Activated CD8-positive, alpha-beta T cell treated with anti-CD3 and anti-CD28 coated beads for 36 hours (primary cell): ENCODE data around the gene RNF5. TPM values are rescaled to one million over a fixed set of nuclear protein-coding genes. Genes with fewer than 3 reads are reported as not detected.

Experiments
- ATAC-seq: fragments of 200-7000 bp; cut with Tn5 transposase; one replicate; pipeline ENCODE4 v1.10.0; 2021; ENCODE audit warnings: mild to moderate bottlenecking, moderate library complexity
- CTCF ChIA-PET: fragments of 350-600 bp; sonication (Branson Sonifier 250); formaldehyde crosslinking; loops from one replicate; lab custom pipeline; 2021; ENCODE audit warnings: antibody characterized with exemption; lab: Charles Lee
- POLR2A ChIA-PET: fragments of 350-600 bp; sonication (Branson Sonifier 250); formaldehyde crosslinking; loops from one replicate; lab custom pipeline; 2021; ENCODE audit warnings: antibody characterized with exemption; lab: Charles Lee
- DNase-seq: peaks from one replicate; pipeline ENCODE4 v3.0.0-alpha.2; 2020
- H3K27ac Mint-ChIP-seq: one replicate; pipeline ENCODE4 v1.8.0; 2021; ENCODE audit warnings: mild to moderate bottlenecking, mixed read lengths
- H3K27me3 Mint-ChIP-seq: one replicate; pipeline ENCODE4 v1.8.0; 2021; ENCODE audit warnings: mixed read lengths
- H3K36me3 Mint-ChIP-seq: one replicate; pipeline ENCODE4 v1.8.0; 2021; ENCODE audit warnings: low read depth, mixed read lengths
- H3K4me1 Mint-ChIP-seq: one replicate; pipeline ENCODE4 v1.8.0; 2021; ENCODE audit warnings: low read depth, mixed read lengths
- H3K4me3 Mint-ChIP-seq: one replicate; pipeline ENCODE4 v1.8.0; 2021; ENCODE audit warnings: mild to moderate bottlenecking, moderate library complexity, mixed read lengths
- H3K9me3 Mint-ChIP-seq: one replicate; pipeline ENCODE4 v1.8.0; 2021; ENCODE audit warnings: mixed read lengths
- CTCF ChIP-seq: fragments of 200-600 bp; IDR thresholded peaks from one replicate; pipeline ENCODE4 v1.8.0; 2022; ENCODE audit warnings: antibody characterized with exemption, mild to moderate bottlenecking
- intact Hi-C: fragments of 100-400 bp; cut with micrococcal nuclease; formaldehyde crosslinking; loops from one replicate; pipeline ENCODE4 v1.10.0; 2022
- total RNA-seq, 2 experiments: library from RNA; stranded (reverse); gene quantifications; one replicate each; pipeline ENCODE4 v1.2.3, GENCODE V29; 2021

The RNF5 gene
- total RNA-seq, 2 experiments from 2014 or later: 55.4 to 57.9 TPM

- Mint-ChIP-seq H3K9me3 (no peaks in the 10 kb centered on the region), H3K4me1 (peaks cover 61% of the 10 kb centered on the region), H3K27me3 (no peaks in the 10 kb centered on the region), H3K27ac (peak within 1 kb of the TSS; percentile 96), H3K36me3 (peaks cover 20% of the 10 kb centered on the region), H3K4me3 (peak within 1 kb of the TSS; percentile 94)
- no peak for TF ChIP-seq CTCF
- CTCF ChIA-PET: interaction anchor here (0.8 to 1.0 kb wide), 3 partner anchors 20 to 57 kb away, joined by 3 read pairs; no protein-coding TSS in a partner anchor
- POLR2A ChIA-PET: interaction anchor here (1.2 to 6.5 kb wide), 3 partner anchors 14 to 84 kb away, joined by 4 to 72 read pairs (median 13); partner anchors contain the start of genes GPSM3 and PBX2
- ATAC-seq (peak; percentile 57), DNase-seq (peak; percentile 98)
- intact Hi-C loops: no loop called here
These were observed 2.3 kb upstream of the RNF5 start, which contains the start of gene AGPAT1 for GRCh38 chr6:32175711-32176475. TSS of gene AGPAT1 (minus strand) at chr6:32176084. CDS start at chr6:32171496, 4,588 bp downstream.

GRCh38 chr6:32176476-32177182, 1.6 kb upstream of the RNF5 start:
- DNase-seq (no peak), ATAC-seq (no peak)
- Mint-ChIP-seq H3K27ac (peak overlapping the region; percentile 96), H3K4me3 (peak overlapping the region; percentile 94), H3K27me3 (no peaks in the 10 kb centered on the region), H3K4me1 (peaks cover 63% of the 10 kb centered on the region), H3K9me3 (no peaks in the 10 kb centered on the region), H3K36me3 (peaks cover 23% of the 10 kb centered on the region)
- intact Hi-C loops: no loop called here
- TF ChIP-seq CTCF: no peak
- ChIA-PET CTCF (interaction anchor here (0.8 to 1.0 kb wide), 4 partner anchors 19 to 58 kb away, joined by 3 read pairs; no protein-coding TSS in a partner anchor), POLR2A (interaction anchor here (1.0 to 6.5 kb wide), 4 partner anchors 9 to 85 kb away, joined by 3 to 72 read pairs (median 8); partner anchors contain the start of genes GPSM3 and PBX2)

GRCh38 chr6:32177183-32177787, 920 bp upstream of the RNF5 start:
- peak; percentile 57 for DNase-seq
- Mint-ChIP-seq H3K27ac (peak overlapping the region; percentile 96), H3K36me3 (peaks cover 27% of the 10 kb centered on the region), H3K4me1 (peaks cover 66% of the 10 kb centered on the region), H3K9me3 (no peaks in the 10 kb centered on the region), H3K27me3 (no peaks in the 10 kb centered on the region), H3K4me3 (peak overlapping the region; percentile 94)
- TF ChIP-seq CTCF: no peak
- POLR2A ChIA-PET: interaction anchor here (1.0 to 6.5 kb wide), 5 partner anchors 10 to 669 kb away, joined by 3 to 72 read pairs (median 4); partner anchors contain the start of genes GPSM3 and PBX2
- ATAC-seq: no peak
- intact Hi-C loops: no loop called here
- CTCF ChIA-PET: interaction anchor here (0.8 to 1.0 kb wide), 2 partner anchors 18 to 23 kb away, joined by 3 read pairs; no protein-coding TSS in a partner anchor

GRCh38 chr6:32178547-32179440, 589 bp downstream of the RNF5 start:
- TF ChIP-seq CTCF: no peak
- POLR2A ChIA-PET: interaction anchor here (0.9 to 6.5 kb wide), 6 partner anchors 11 to 50 kb away, joined by 3 to 72 read pairs (median 6); partner anchors contain the start of genes ATF6B, FKBPL, GPSM3 and PBX2
- intact Hi-C loops: loop anchor here (2.0 kb wide), 1 partner anchor 16 kb away; no protein-coding TSS in a partner anchor
- H3K27ac Mint-ChIP-seq: peak overlapping the region; percentile 96
- H3K4me1 Mint-ChIP-seq: peaks cover 62% of the 10 kb centered on the region
- H3K4me3 Mint-ChIP-seq: peak overlapping the region; percentile 94
- H3K9me3 Mint-ChIP-seq: no peaks in the 10 kb centered on the region
- H3K27me3 Mint-ChIP-seq: no peaks in the 10 kb centered on the region
- CTCF ChIA-PET: interaction anchor here (0.8 to 1.7 kb wide), 5 partner anchors 14 to 60 kb away, joined by 3 to 6 read pairs (median 4); no protein-coding TSS in a partner anchor
- DNase-seq (no peak), ATAC-seq (no peak)
- peaks cover 34% of the 10 kb centered on the region for H3K36me3 Mint-ChIP-seq
